WTC11 (cell line): ENCODE measurements around the gene TSPAN4. TPM values are rescaled to one million over a fixed set of nuclear protein-coding genes. Genes with fewer than 3 reads are reported as not detected.

Source experiments
- ATAC-seq: fragments of 200-7000 bp; cut with Tn5 transposase; 2 replicates; pipeline ENCODE4 v1.10.0; 2021; ENCODE audit warnings: mild to moderate bottlenecking, moderate library complexity
- CTCF ChIA-PET: fragments of 300-600 bp; sonication (Branson Sonifier 250); formaldehyde crosslinking; loops from one replicate; lab custom pipeline; 2021; ENCODE audit warnings: antibody characterized with exemption; lab: Charles Lee
- POLR2A ChIA-PET: fragments of 350-600 bp; sonication (Branson Sonifier 250); formaldehyde crosslinking; loops from one replicate; lab custom pipeline; 2021; ENCODE audit warnings: antibody characterized with exemption; lab: Charles Lee
- DNase-seq: peaks from one replicate; pipeline ENCODE4 v3.0.0; 2021; ENCODE audit warnings: low spot score
- H3K27ac Mint-ChIP-seq: 2 replicates; pipeline ENCODE4 v1.8.0; 2021; ENCODE audit warnings: mixed read lengths
- H3K27me3 Mint-ChIP-seq: 2 replicates; pipeline ENCODE4 v1.8.0; 2021; ENCODE audit warnings: low read depth, mild to moderate bottlenecking, moderate library complexity, mixed read lengths
- H3K36me3 Mint-ChIP-seq: 2 replicates; pipeline ENCODE4 v1.8.0; 2021; ENCODE audit warnings: mixed read lengths
- H3K4me1 Mint-ChIP-seq: 2 replicates; pipeline ENCODE4 v1.8.0; 2022; ENCODE audit warnings: mixed read lengths
- H3K4me3 Mint-ChIP-seq: 2 replicates; pipeline ENCODE4 v1.8.0; 2021; ENCODE audit warnings: mild to moderate bottlenecking, moderate library complexity, mixed read lengths
- H3K9me3 Mint-ChIP-seq: 2 replicates; pipeline ENCODE4 v1.8.0; 2021; ENCODE audit warnings: mixed read lengths
- ATF1 ChIP-seq: sonication (generic); formaldehyde crosslinking; IDR thresholded peaks from 2 replicates; pipeline ENCODE4 v1.8.1; 2023; ENCODE audit warnings: mild to moderate bottlenecking, moderate library complexity, missing genetic modification reagents
- CBFB ChIP-seq: sonication (generic); formaldehyde crosslinking; IDR thresholded peaks from 2 replicates; pipeline ENCODE4 v1.8.1; 2022; ENCODE audit warnings: mild to moderate bottlenecking, low read depth, missing genetic modification reagents
- ETV6 ChIP-seq: sonication (generic); formaldehyde crosslinking; IDR thresholded peaks from 2 replicates; pipeline ENCODE4 v1.8.1; 2022; ENCODE audit warnings: mild to moderate bottlenecking, missing genetic modification reagents
- FOXK1 ChIP-seq: sonication (generic); formaldehyde crosslinking; IDR thresholded peaks from 2 replicates; pipeline ENCODE4 v1.8.0; 2022; ENCODE audit warnings: mild to moderate bottlenecking, moderate library complexity, missing genetic modification reagents
- HMGXB4 ChIP-seq: sonication (generic); formaldehyde crosslinking; IDR thresholded peaks from 2 replicates; pipeline ENCODE4 v1.8.1; 2023; ENCODE audit warnings: mild to moderate bottlenecking, moderate library complexity, missing genetic modification reagents
- JUN ChIP-seq: sonication (generic); formaldehyde crosslinking; IDR thresholded peaks from 2 replicates; pipeline ENCODE4 v1.8.0; 2023; ENCODE audit warnings: mild to moderate bottlenecking, missing genetic modification reagents
- MXD4 ChIP-seq: fragments of 250-450 bp; sonication (Bioruptor Pico); IDR thresholded peaks from 2 replicates; pipeline ENCODE4 v1.8.0; 2021; ENCODE audit warnings: mild to moderate bottlenecking, moderate library complexity, borderline replicate concordance
- MYBL2 ChIP-seq: sonication (generic); formaldehyde crosslinking; IDR thresholded peaks from 2 replicates; pipeline ENCODE4 v1.8.1; 2023; ENCODE audit warnings: mild to moderate bottlenecking, moderate library complexity, missing genetic modification reagents
- NFYB ChIP-seq: sonication (generic); formaldehyde crosslinking; conservative IDR thresholded peaks from 2 replicates; pipeline ENCODE4 v1.8.0; 2022; ENCODE audit warnings: low read depth, missing genetic modification reagents
- NR1H2 ChIP-seq: sonication (generic); formaldehyde crosslinking; IDR thresholded peaks from 2 replicates; pipeline ENCODE4 v1.9.0; 2021; ENCODE audit warnings: mild to moderate bottlenecking, moderate library complexity, missing genetic modification reagents
- SMAD4 ChIP-seq: sonication (generic); formaldehyde crosslinking; IDR thresholded peaks from 2 replicates; pipeline ENCODE4 v1.8.0; 2022; ENCODE audit warnings: mild to moderate bottlenecking, missing genetic modification reagents
- SOX15 ChIP-seq: fragments of 250-450 bp; sonication (Bioruptor Pico); IDR thresholded peaks from 2 replicates; pipeline ENCODE4 v1.9.0; 2021; ENCODE audit warnings: mild to moderate bottlenecking
- STAT6 ChIP-seq: sonication (generic); formaldehyde crosslinking; conservative IDR thresholded peaks from 2 replicates; pipeline ENCODE4 v1.8.1; 2023; ENCODE audit warnings: mild to moderate bottlenecking, low read depth, missing genetic modification reagents, moderate library complexity
- TCF7 ChIP-seq: sonication (generic); formaldehyde crosslinking; IDR thresholded peaks from 2 replicates; pipeline ENCODE4 v1.8.0; 2022; ENCODE audit warnings: mild to moderate bottlenecking, low read depth, missing genetic modification reagents, moderate library complexity
- TP53 ChIP-seq: sonication (generic); formaldehyde crosslinking; IDR thresholded peaks from 2 replicates; pipeline ENCODE4 v1.8.1; 2023; ENCODE audit warnings: mild to moderate bottlenecking, missing genetic modification reagents
- ZNF219 ChIP-seq: sonication (generic); formaldehyde crosslinking; IDR thresholded peaks from 2 replicates; pipeline ENCODE4 v1.8.0; 2023; ENCODE audit warnings: missing genetic modification reagents, mild to moderate bottlenecking, borderline replicate concordance
- ZNF263 ChIP-seq: sonication (generic); formaldehyde crosslinking; IDR thresholded peaks from 2 replicates; pipeline ENCODE4 v1.8.1; 2022; ENCODE audit warnings: low read depth, mild to moderate bottlenecking, moderate library complexity, missing genetic modification reagents
- ZNF317 ChIP-seq: sonication (generic); formaldehyde crosslinking; IDR thresholded peaks from 2 replicates; pipeline ENCODE4 v1.8.1; 2023; ENCODE audit warnings: low read depth, mild to moderate bottlenecking, moderate library complexity, missing genetic modification reagents, borderline replicate concordance
- ZNF396 ChIP-seq: fragments of 250-450 bp; sonication (Bioruptor Pico); IDR thresholded peaks from 2 replicates; pipeline ENCODE4 v1.8.0; 2021; ENCODE audit warnings: mild to moderate bottlenecking, moderate library complexity, borderline replicate concordance
- ZNF423 ChIP-seq: fragments of 250-450 bp; sonication (Bioruptor Pico); IDR thresholded peaks from 2 replicates; pipeline ENCODE4 v2.1.2; 2022; ENCODE audit warnings: mild to moderate bottlenecking, moderate library complexity
- total RNA-seq: library from RNA; stranded (reverse); gene quantifications from 3 replicates; pipeline ENCODE4 v1.2.3, GENCODE V29; 2021
- TF ChIP-seq, protein P1 (sequence below): sonication (generic); formaldehyde crosslinking; IDR thresholded peaks from 2 replicates; pipeline ENCODE4 v1.8.0; 2023; ENCODE audit warnings: missing genetic modification reagents
- TF ChIP-seq, protein P2 (sequence below): sonication (generic); formaldehyde crosslinking; IDR thresholded peaks from 2 replicates; pipeline ENCODE4 v1.8.1; 2022; ENCODE audit warnings: missing genetic modification reagents, borderline replicate concordance
- TF ChIP-seq, protein P3 (sequence below): sonication (generic); formaldehyde crosslinking; IDR thresholded peaks from 2 replicates; pipeline ENCODE4 v1.8.0; 2022; ENCODE audit warnings: mild to moderate bottlenecking, missing genetic modification reagents
- TF ChIP-seq, protein P4 (sequence below): sonication (generic); formaldehyde crosslinking; IDR thresholded peaks from 2 replicates; pipeline ENCODE4 v1.8.0; 2022; ENCODE audit warnings: mild to moderate bottlenecking, missing genetic modification reagents
- TF ChIP-seq, protein P5 (sequence below): sonication (generic); formaldehyde crosslinking; IDR thresholded peaks from 2 replicates; pipeline ENCODE4 v1.8.1; 2023; ENCODE audit warnings: mild to moderate bottlenecking, missing genetic modification reagents, moderate library complexity
- TF ChIP-seq, protein P6 (sequence below): sonication (generic); formaldehyde crosslinking; IDR thresholded peaks from 2 replicates; pipeline ENCODE4 v1.8.0; 2022; ENCODE audit warnings: mild to moderate bottlenecking, missing genetic modification reagents

TSPAN4 gene
- total RNA-seq, 1 experiment from 2014 or later: 94.3 TPM

DNA sequence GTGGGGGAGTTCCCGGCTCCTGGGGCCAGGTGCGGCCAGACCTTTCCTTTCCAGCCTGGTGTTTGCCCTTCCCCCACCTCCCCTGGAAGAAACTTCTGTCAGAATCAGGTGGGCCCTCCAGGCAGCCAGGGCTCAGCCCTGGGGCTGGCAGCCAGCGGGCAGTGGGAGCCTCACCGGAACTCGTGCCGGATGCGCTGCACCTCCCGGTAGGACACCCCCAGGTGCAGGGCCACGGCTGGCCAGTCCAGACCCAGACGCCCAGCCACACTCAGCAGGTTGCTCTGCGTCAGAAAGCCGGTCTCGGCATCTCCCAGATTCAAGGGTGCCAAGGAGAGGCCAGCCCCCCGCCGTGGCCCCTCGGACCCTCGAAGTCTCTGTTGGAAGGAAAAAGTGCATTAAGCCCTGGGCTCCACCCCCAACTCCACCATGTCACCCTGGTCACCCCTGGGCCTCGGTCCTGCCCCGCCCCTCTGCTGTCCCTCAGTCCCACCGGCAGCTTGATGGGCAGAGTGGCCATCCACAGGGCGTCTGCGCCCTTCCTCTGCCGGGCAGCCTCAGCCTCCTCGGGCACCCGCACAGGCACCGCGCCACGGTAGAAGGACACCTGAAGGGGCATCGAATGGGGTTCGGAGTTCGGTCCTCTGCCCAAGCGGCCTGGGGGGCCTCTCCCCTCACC is 42.9 kb upstream of the TSPAN4 start:
- TF ChIP-seq ZNF219 (CRISPR knock-in tag) (no peak), ZNF423 (CRISPR knock-in tag) (no peak), CBFB (CRISPR knock-in tag) (no peak), FOXK1 (no peak), SMAD4 (CRISPR knock-in tag) (no peak), MYBL2 (no peak), MXD4 (CRISPR knock-in tag) (no peak)
- TF ChIP-seq, protein P1, sequence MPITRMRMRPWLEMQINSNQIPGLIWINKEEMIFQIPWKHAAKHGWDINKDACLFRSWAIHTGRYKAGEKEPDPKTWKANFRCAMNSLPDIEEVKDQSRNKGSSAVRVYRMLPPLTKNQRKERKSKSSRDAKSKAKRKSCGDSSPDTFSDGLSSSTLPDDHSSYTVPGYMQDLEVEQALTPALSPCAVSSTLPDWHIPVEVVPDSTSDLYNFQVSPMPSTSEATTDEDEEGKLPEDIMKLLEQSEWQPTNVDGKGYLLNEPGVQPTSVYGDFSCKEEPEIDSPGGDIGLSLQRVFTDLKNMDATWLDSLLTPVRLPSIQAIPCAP: no peak
- TF ChIP-seq, protein P2, sequence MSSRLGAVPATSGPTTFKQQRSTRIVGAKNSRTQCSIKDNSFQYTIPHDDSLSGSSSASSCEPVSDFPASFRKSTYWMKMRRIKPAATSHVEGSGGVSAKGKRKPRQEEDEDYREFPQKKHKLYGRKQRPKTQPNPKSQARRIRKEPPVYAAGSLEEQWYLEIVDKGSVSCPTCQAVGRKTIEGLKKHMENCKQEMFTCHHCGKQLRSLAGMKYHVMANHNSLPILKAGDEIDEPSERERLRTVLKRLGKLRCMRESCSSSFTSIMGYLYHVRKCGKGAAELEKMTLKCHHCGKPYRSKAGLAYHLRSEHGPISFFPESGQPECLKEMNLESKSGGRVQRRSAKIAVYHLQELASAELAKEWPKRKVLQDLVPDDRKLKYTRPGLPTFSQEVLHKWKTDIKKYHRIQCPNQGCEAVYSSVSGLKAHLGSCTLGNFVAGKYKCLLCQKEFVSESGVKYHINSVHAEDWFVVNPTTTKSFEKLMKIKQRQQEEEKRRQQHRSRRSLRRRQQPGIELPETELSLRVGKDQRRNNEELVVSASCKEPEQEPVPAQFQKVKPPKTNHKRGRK (CRISPR knock-in tag): no peak
- TF ChIP-seq, protein P3, sequence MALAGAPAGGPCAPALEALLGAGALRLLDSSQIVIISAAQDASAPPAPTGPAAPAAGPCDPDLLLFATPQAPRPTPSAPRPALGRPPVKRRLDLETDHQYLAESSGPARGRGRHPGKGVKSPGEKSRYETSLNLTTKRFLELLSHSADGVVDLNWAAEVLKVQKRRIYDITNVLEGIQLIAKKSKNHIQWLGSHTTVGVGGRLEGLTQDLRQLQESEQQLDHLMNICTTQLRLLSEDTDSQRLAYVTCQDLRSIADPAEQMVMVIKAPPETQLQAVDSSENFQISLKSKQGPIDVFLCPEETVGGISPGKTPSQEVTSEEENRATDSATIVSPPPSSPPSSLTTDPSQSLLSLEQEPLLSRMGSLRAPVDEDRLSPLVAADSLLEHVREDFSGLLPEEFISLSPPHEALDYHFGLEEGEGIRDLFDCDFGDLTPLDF (CRISPR knock-in tag): no peak
- TF ChIP-seq, protein P4, sequence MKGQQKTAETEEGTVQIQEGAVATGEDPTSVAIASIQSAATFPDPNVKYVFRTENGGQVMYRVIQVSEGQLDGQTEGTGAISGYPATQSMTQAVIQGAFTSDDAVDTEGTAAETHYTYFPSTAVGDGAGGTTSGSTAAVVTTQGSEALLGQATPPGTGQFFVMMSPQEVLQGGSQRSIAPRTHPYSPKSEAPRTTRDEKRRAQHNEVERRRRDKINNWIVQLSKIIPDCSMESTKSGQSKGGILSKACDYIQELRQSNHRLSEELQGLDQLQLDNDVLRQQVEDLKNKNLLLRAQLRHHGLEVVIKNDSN: no peak
- TF ChIP-seq, protein P5, sequence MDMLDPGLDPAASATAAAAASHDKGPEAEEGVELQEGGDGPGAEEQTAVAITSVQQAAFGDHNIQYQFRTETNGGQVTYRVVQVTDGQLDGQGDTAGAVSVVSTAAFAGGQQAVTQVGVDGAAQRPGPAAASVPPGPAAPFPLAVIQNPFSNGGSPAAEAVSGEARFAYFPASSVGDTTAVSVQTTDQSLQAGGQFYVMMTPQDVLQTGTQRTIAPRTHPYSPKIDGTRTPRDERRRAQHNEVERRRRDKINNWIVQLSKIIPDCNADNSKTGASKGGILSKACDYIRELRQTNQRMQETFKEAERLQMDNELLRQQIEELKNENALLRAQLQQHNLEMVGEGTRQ (CRISPR knock-in tag): no peak
- TF ChIP-seq, protein P6, sequence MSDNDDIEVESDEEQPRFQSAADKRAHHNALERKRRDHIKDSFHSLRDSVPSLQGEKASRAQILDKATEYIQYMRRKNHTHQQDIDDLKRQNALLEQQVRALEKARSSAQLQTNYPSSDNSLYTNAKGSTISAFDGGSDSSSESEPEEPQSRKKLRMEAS (CRISPR knock-in tag): no peak
- Mint-ChIP-seq H3K4me1 (peaks cover 16% of the 10 kb centered on the region), H3K36me3 (no peaks in the 10 kb centered on the region), H3K27ac (no peak overlapping the region), H3K27me3 (no peaks in the 10 kb centered on the region), H3K4me3 (no peak overlapping the region), H3K9me3 (no peaks in the 10 kb centered on the region)
- no peak for ATAC-seq
- DNase-seq: no peak
- ChIA-PET POLR2A (no interaction called here), CTCF (no interaction called here)

- H3K4me1 Mint-ChIP-seq: peaks cover 17% of the 10 kb centered on the region
- no peaks in the 10 kb centered on the region for H3K36me3 Mint-ChIP-seq
- DNase-seq: no peak
- H3K27ac Mint-ChIP-seq: no peak overlapping the region
- no peaks in the 10 kb centered on the region for H3K27me3 Mint-ChIP-seq
- ChIA-PET POLR2A (no interaction called here), CTCF (no interaction called here)
- H3K9me3 Mint-ChIP-seq: no peaks in the 10 kb centered on the region
- H3K4me3 Mint-ChIP-seq: no peak overlapping the region
- ATAC-seq: no peak
- TF ChIP-seq STAT6 (CRISPR knock-in tag): no peak
- TF ChIP-seq ZNF396 (CRISPR knock-in tag): no peak
- TF ChIP-seq NFYB (CRISPR knock-in tag): no peak
- no peak for TF ChIP-seq ETV6 (CRISPR knock-in tag)
- no peak for TF ChIP-seq NR1H2 (CRISPR knock-in tag)
- no peak for TF ChIP-seq HMGXB4
- TF ChIP-seq JUN: no peak
- no peak for TF ChIP-seq SOX15 (CRISPR knock-in tag)
- TF ChIP-seq, protein P6 (CRISPR knock-in tag): no peak
- no peak for TF ChIP-seq TP53 (CRISPR knock-in tag)
- TF ChIP-seq ZNF317 (CRISPR knock-in tag): no peak
- no peak for TF ChIP-seq ZNF263 (CRISPR knock-in tag)
- TF ChIP-seq ATF1 (CRISPR knock-in tag): no peak
- no peak for TF ChIP-seq TCF7 (CRISPR knock-in tag)
These were observed 42.2 kb upstream of the TSPAN4 start for GRCh38 chr11:800473-800872.
